Measurements from ENCODE around the gene SSRP1. TPM values are rescaled to one million over a fixed set of nuclear protein-coding genes. Genes with fewer than 3 reads are reported as not detected.
A peak's percentile ranks its signal among the peaks of the same experiment; 100 is the strongest.

Gene SSRP1
- total RNA-seq, 1 donor from 2014 or later: 110 TPM

DNA sequence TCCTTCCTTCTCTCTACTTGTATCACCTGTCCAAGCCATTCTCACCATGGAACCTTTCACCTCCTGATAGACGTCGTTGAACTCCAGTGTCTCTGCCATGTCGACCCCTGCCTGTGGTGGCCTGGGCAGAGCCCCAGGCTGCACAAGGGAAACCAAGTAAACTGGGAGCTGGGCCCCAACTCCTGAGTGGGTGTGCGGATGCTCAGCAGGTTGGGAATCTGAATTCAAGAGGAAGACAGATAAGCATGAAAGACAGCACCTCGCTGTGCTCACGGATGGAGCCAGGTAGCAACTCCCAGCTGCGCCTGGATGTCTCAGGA lies 709 bp downstream of the SSRP1 start:
- DNase-seq (ENCODE audit: low spot score in 2 of 2, unreplicated experiment in 2 of 2): no peak
- H3K4me3 Mint-ChIP-seq: peak overlapping the region; percentile 84
- H3K36me3 Mint-ChIP-seq: peaks cover 24% of the 10 kb centered on the region
- H3K27ac Mint-ChIP-seq: peak overlapping the region; percentile 87
- no peaks in the 10 kb centered on the region for H3K27me3 Mint-ChIP-seq (ENCODE audit: low read depth)
- TF ChIP-seq, protein P1, sequence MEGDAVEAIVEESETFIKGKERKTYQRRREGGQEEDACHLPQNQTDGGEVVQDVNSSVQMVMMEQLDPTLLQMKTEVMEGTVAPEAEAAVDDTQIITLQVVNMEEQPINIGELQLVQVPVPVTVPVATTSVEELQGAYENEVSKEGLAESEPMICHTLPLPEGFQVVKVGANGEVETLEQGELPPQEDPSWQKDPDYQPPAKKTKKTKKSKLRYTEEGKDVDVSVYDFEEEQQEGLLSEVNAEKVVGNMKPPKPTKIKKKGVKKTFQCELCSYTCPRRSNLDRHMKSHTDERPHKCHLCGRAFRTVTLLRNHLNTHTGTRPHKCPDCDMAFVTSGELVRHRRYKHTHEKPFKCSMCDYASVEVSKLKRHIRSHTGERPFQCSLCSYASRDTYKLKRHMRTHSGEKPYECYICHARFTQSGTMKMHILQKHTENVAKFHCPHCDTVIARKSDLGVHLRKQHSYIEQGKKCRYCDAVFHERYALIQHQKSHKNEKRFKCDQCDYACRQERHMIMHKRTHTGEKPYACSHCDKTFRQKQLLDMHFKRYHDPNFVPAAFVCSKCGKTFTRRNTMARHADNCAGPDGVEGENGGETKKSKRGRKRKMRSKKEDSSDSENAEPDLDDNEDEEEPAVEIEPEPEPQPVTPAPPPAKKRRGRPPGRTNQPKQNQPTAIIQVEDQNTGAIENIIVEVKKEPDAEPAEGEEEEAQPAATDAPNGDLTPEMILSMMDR (IDR thresholded peaks at IDR 0.05; ENCODE audit: unreplicated experiment): no peak
- H3K4me1 Mint-ChIP-seq: peaks cover 36% of the 10 kb centered on the region
- H3K9me3 Mint-ChIP-seq: no peaks in the 10 kb centered on the region

DNA sequence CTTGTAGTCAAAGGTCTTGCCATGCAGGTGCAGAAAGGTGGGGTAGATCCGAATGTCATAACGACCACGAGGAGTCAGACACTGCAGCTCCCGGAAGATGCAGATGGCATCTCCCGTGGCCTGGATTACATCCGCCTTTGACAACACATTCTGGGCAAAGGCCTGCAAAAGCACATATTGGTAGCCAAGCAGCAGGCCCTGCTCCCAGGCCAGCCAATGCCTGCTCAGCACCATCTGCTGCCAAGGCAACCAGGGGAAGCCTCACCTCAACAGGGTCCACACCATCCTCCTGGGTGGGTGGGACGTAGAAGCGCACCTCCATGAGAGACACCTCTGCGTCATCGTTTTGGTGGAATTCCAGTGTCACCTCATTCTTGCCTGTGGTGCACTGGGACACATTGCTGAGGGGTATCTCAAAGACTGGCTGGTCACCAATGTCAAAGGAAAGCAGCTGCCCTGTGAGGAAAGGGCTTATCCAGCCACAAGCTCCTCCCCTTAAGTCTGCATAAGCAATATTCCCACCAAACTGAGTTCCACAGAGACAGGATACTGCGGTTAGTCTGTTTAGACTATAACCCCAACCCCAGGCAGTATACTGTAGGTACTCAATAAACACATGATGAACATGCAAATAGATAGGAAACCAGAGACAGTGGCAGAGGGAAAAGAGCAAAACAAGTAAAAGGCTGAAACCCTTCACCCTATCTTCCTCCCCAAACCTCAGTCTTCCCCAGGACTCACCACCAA lies 2.8 kb downstream of the SSRP1 start:
- TF ChIP-seq, protein P1 (IDR thresholded peaks at IDR 0.05; ENCODE audit: unreplicated experiment): no peak
- Mint-ChIP-seq H3K27me3 (ENCODE audit: low read depth) (no peaks in the 10 kb centered on the region), H3K27ac (no peak overlapping the region)

DNA sequence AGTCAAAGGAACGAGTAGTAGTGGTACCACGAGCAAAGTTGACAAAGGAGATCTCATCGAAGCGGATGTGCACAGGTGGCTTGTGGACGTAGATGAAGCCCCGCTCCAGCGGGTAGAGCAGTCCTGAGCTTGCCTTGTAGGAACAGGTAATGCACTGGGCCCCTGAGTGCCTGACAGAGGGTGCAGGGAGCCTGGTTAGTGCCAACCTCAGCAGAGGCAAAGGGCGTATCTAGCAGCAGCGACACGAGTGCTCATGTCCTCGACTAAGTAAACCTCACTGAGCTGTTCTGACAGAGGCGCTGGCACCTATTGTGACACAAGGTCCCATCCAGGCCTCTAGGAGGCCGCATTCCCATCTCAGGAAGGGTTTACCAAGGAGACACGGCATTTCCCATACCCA lies 4.0 kb downstream of the SSRP1 start:
- TF ChIP-seq, protein P1 (IDR thresholded peaks at IDR 0.05; ENCODE audit: unreplicated experiment): no peak
- Mint-ChIP-seq H3K36me3 (peaks cover 46% of the 10 kb centered on the region), H3K27me3 (ENCODE audit: low read depth) (no peaks in the 10 kb centered on the region), H3K4me1 (peaks cover 34% of the 10 kb centered on the region), H3K4me3 (no peak overlapping the region), H3K27ac (no peak overlapping the region), H3K9me3 (no peaks in the 10 kb centered on the region)
- no peak for DNase-seq (ENCODE audit: low spot score in 2 of 2, unreplicated experiment in 2 of 2)

More for the DNA sequence above, 2.8 kb downstream of the SSRP1 start:
- peaks cover 27% of the 10 kb centered on the region for H3K4me1 Mint-ChIP-seq
- H3K36me3 Mint-ChIP-seq: peaks cover 36% of the 10 kb centered on the region
- H3K9me3 Mint-ChIP-seq: no peaks in the 10 kb centered on the region
- DNase-seq (ENCODE audit: low spot score in 2 of 2, unreplicated experiment in 2 of 2): no peak
- H3K4me3 Mint-ChIP-seq: no peak overlapping the region

DNA sequence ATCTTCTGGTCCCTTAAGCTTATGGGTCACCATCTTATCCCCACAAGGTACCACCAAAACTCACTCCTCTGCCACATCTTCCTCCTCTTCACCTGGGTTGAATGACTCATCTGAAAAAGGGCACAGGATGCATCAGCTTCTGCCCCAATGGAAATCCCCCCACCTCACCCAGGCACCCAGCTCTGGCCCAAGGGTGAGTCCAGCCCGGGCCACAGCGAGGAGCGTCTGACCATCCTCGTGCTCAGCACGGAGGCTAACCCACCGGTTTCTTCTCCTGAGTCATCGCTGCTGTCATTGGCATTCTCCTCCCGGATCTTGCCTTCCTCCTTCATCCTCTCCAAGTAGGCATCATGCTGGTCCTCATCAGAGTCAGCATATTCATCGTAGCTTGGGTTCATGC lies 5.7 kb downstream of the SSRP1 start:
- Mint-ChIP-seq H3K9me3 (no peaks in the 10 kb centered on the region), H3K27me3 (ENCODE audit: low read depth) (no peaks in the 10 kb centered on the region), H3K4me3 (no peak overlapping the region), H3K27ac (no peak overlapping the region), H3K36me3 (peaks cover 51% of the 10 kb centered on the region), H3K4me1 (peaks cover 40% of the 10 kb centered on the region)
- DNase-seq (ENCODE audit: low spot score in 2 of 2, unreplicated experiment in 2 of 2): no peak
- TF ChIP-seq, protein P1 (IDR thresholded peaks at IDR 0.05; ENCODE audit: unreplicated experiment): no peak

DNA sequence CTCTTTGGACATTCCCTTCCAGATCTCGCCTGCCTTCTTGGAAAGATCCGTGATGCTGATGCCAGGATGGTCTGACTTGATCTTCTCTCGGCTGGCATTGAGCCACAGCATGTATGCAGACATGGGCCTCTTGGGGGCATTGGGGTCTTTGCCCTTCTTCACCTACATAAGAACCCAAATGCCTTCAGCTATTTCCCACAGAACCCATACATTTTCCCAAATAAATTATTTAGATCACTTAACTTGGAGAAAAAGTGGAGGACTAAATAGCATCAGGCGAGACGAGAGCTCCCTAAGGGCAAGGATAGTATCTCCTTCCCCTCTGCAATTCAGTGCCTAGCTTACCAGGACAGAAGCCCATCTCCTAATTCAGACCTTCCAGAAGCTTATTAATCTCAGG lies 8.0 kb downstream of the SSRP1 start:
- Mint-ChIP-seq H3K27ac (peak overlapping the region; percentile 99), H3K36me3 (peaks cover 48% of the 10 kb centered on the region), H3K9me3 (no peaks in the 10 kb centered on the region), H3K27me3 (ENCODE audit: low read depth) (no peaks in the 10 kb centered on the region), H3K4me3 (no peak overlapping the region), H3K4me1 (peaks cover 36% of the 10 kb centered on the region)
- TF ChIP-seq, protein P1 (IDR thresholded peaks at IDR 0.05; ENCODE audit: unreplicated experiment): no peak
- DNase-seq (ENCODE audit: low spot score in 2 of 2, unreplicated experiment in 2 of 2): no peak

DNA sequence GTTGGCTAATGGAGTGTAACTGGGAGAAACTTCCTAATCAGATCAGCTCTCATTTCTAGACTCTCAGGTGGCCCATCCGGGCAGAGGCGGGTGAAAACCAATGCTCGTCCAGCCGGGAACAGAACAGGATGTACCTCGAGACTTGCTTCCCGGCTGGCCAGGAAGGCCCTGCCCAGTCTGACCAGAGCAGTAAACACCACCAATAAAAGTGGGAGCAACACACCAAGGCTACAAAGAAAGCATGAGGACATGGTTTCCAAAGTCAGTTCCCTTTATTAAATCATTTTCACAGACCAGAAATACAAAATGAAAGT lies 10.0 kb downstream of the SSRP1 start:
- peak overlapping the region; percentile 99 for H3K27ac Mint-ChIP-seq
- peaks cover 38% of the 10 kb centered on the region for H3K36me3 Mint-ChIP-seq
- H3K27me3 Mint-ChIP-seq (ENCODE audit: low read depth): no peaks in the 10 kb centered on the region
- DNase-seq (ENCODE audit: low spot score in 2 of 2, unreplicated experiment in 2 of 2): no peak
- peak overlapping the region; percentile 71 for H3K4me3 Mint-ChIP-seq
- H3K9me3 Mint-ChIP-seq: no peaks in the 10 kb centered on the region
- TF ChIP-seq, protein P1 (IDR thresholded peaks at IDR 0.05; ENCODE audit: unreplicated experiment): no peak
- H3K4me1 Mint-ChIP-seq: peaks cover 56% of the 10 kb centered on the region
